COLO668 (cell line): Measurements from ENCODE around the gene PTPRZ1.
A peak's percentile ranks its signal among the peaks of the same experiment; 100 is the strongest.

ENCODE experiments used
- DNase-seq: peaks from one replicate; lab custom pipeline; 2025; ENCODE audit not compliant: unreplicated experiment; lab: John Stamatoyannopoulos, UW

PTPRZ1 gene

DNA sequence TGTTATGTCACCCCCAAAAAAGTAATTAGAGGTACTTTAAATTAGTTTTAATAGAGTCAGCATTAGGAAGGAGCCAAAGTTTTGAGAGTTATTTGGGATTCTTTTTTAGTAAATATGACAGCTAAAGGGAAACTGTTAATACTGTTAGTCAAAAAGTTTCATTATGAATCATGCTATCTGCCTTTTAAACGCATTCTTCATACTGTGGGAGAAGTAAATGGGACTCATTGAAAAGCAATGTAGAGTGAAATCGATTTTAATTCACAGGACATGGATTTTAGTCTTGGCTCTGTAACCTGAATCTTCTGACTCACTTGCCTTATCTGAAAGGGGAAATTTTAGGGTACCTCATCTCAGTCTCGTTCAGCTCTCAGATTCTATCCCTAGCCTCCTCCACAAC lies 165.9 kb downstream of the PTPRZ1 start:
- no peak for DNase-seq

DNA sequence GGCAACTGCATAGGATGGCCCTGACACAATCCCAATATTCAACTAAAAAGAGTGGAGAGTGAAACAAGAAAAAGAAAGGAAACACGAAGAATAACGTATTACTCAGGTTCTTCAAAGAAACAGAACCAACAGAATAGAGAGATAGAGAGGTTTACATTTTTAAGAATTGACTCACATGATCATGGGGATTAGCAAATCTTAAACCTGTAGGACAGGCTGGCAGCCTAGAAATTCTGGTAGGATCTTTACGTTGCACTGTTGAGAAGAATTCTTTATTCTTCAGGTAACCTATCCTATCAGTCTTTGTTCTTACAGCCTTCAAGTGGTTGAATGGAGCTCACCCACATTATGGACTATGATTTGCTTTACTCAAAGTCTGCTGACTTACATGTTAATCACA lies 167.2 kb downstream of the PTPRZ1 start:
- DNase-seq: no peak

- no peak for DNase-seq
Observed at GRCh38 chr7:122046402-122046801, 173.4 kb downstream of the PTPRZ1 start.

DNA sequence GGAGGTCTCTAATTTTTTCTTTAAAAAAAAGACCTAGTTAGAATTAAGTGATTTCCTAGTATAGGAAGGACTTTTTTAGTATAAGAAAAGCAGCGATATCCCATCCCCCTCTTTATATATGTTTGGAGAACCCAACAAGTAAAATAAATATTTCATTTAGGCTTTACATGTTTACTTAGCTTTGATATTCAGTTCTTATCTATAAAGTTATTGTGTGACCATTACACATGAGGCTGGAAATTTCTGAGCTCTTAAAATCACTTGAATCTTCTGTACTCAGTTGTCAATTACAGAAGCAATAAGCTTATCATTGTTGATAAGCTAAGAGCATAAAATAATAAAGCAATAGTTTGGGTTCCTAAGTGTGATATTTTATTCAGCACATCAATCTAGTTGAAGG lies 181.4 kb downstream of the PTPRZ1 start:
- no peak for DNase-seq

GRCh38 chr7:122055073-122055472 lies 182.1 kb downstream of the PTPRZ1 start:
- DNase-seq: no peak

DNA sequence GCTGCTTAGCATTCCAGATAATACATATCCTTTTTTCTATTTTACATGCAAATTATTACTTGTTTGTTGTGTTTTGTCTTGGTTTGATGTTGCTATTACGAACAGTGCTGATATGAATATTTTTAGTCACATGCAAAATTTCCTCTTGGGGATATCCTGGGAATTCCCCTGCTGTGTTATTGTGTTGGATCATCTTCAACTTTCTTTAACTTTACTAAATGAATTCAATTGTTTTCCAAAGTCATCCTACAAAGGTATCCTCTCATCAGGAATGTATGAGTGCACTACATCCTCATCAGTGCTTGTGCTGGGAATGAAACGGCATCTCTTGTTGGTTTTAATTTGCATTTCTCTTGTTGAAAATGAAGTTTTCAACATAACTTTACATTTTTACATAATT lies 184.0 kb downstream of the PTPRZ1 start:
- DNase-seq: no peak

GRCh38 chr7:122059542-122059941 lies 186.6 kb downstream of the PTPRZ1 start:
- no peak for DNase-seq

DNA sequence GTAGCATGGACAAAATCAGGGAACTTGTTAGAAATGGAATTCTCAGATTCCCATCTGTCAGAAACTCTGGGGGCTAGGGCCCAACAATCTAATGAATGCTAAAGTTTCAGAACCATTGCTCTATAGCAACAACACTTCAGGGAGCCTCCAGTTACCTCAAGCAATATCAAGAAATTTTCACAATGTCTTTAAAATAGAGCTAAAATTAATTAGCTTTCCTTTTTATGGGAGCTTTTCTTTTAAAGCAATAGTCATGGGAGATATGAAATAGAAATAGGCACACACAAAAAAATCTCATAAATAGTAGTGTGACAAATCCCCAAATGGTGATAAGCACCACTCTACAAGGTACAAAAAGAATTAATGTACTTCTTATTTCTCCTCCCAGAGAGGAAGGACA lies 190.2 kb downstream of the PTPRZ1 start:
- no peak for DNase-seq

DNA sequence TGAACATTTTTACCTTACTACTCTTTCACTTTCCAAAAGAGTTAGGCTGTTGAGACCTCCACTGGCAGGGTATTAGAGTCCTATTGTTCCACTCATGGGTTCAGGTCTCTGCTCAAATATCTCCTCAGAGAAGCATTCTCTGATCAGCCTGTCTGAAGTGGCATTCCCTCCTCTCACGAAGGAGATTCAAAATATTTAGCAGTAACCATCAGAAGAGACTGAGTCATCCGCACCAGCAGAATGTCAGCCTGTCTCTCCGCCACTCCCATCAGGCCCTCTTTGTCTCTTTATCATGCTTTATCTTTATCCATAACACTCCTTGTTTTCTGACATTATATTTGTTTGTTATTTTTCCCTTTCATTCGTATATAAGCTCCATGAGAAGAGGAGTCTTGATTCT lies 192.0 kb downstream of the PTPRZ1 start:
- DNase-seq: no peak

GRCh38 chr7:122067077-122067476 lies 194.1 kb downstream of the PTPRZ1 start:
- no peak for DNase-seq

DNA sequence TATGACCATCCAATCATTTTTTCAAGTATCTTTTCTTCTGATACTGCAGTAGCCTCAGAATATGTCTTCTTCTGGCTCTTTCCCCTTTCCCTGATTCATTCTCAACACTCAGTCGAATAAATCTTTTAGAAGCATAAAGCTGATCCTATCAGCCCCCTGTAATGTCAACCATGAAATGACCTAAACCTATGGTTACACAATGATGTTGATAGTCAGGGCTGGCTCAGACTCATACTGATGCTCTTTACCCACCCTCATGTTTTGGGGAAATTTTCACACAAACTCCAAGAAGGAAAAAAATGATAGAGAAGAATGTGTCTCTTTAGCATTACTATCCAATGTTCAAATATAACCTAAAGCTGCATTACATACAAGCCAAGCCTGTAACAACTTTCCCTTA lies 195.1 kb downstream of the PTPRZ1 start:
- DNase-seq: no peak

GRCh38 chr7:122068999-122069398 lies 196.0 kb downstream of the PTPRZ1 start:
- DNase-seq: no peak

GRCh38 chr7:122070062-122070461 lies 197.1 kb downstream of the PTPRZ1 start:
- no peak for DNase-seq

- DNase-seq: no peak
Observed at GRCh38 chr7:122070834-122071233, 197.9 kb downstream of the PTPRZ1 start.

DNA sequence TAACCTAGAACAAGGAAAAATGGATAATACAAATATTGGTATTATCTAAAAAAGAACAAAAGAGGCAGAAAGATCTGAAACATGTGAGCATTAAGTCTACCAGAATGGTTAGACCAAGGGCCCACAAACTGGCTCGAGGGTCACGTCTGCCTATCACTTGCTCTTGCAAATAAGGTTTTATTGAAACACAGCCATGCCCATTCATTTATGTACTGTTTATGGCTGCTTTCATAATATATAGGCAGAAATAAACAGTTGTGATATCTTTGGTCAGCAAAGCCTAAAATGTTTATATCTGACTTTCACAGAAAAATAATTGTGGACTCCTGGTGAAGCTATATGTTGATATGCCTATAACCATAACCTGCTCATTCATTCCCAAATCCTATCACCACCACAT lies 199.3 kb downstream of the PTPRZ1 start:
- DNase-seq: no peak

- no peak for DNase-seq
Observed at GRCh38 chr7:122072924-122073599, 200.1 kb downstream of the PTPRZ1 start.

DNA sequence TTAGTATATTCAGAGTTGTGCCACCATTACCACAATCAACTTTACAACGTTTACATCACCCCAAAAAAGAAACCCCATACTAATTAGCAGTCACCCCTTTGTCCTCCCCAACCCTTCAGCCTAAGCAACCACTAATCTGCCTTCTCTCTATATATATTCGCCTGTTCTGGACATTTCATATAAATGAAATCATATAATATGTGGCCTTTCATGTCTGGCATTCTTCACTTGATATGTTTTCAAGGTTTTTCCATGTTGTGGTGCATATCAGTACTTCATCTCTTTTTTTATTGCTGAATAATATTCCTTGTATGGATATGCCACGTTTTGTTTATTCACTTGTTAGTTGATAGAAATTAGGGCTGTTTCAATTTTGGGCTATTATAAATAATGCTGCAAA lies 200.7 kb downstream of the PTPRZ1 start:
- DNase-seq: no peak

DNA sequence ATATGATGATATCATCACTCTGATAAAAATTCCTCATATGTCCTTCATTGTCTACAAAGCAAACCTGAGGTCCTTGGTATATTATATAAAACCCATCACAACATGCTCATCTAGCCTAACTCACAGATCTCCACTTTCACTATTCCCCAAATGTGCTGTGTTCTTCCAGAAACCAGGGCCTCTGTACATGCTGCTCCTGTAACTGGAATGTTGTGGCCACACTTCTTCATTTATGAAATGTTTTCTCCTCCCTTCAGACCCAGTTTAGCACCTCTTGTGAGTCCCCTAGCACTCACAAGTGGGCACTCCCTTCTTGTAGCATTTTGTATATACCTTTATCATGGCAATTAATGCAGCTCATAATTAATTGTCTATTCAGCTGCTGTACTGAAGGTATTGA lies 209.2 kb downstream of the PTPRZ1 start:
- DNase-seq: no peak

DNA sequence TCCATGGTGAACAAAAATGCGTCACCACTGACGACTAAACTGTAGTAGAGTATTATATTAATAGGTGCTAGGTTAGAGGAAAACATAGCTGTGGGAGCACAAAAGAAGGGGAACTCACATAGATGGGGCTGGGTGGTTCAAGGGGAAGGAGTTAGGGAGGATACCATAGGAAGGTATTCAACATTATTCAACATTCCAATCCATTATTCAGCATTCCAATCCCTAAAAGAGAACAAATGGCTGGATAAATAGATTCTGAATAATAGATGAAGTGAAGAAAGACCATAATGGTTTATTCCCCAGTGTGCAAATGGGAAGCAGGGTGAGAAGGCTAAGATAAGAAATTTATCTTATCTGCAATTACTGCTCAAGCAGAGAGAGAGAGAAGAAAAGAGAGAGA lies 209.7 kb downstream of the PTPRZ1 start:
- no peak for DNase-seq

- DNase-seq: peak; percentile 58
Observed at GRCh38 chr7:122092964-122093797, 220.2 kb downstream of the PTPRZ1 start.

DNA sequence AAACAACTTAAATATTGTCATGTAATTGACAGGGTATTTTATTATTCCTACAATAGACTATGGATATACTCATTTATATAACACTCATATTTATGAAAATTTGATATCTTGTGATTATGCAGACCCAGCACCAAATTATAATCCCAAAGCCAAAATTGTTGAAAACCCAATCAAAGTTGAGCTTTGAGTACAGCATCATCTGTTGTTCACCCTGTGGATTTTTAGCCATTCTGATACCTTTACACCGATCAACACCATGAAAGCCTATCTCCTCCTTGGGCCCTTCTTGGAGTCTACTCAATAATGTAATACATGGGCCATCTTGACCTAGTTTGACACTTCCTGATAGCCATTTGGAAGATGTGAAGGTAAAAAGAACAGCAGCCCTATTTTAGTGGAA lies 221.6 kb downstream of the PTPRZ1 start:
- DNase-seq: no peak

DNA sequence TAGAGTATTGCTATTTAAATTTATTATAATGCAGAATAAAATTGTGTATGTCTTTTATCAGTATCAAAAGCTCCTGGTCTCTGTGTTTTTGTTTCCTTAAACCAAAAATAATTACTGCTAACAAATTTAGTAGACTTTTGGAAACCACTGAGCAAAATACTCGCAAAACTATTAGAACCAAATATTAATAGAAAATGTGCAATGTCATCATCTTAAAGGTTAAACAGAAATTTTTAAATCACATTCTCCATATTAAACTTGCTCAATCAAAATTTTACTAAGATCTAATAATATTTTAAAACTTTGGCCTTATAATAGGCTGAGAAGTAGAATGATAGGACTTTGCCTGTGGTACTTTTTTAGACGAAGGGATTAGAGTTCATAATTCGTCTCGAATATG lies 222.7 kb downstream of the PTPRZ1 start:
- no peak for DNase-seq

DNA sequence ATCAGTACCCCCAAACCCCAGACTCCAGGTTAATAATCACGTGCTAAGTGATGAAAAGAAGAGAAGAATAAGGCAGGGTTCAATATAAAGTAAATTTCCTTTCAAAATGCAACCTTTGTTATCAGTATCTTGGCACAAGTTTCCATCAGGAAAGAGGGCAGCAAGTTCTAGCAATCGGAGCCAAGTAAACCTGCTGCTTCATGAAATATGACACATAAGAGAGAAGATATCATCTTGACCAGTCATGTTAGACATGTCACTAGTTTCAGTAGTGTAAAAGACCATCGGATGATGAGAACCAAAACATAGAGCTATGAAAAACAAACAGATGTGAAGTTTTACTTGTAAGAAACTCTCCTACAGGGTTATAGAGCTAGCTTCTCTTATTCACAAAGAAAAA lies 227.1 kb downstream of the PTPRZ1 start:
- no peak for DNase-seq
